Epithelial cell of esophagus (primary cell): ENCODE results near the gene COG2.

ENCODE experiments used
- DNase-seq: peaks from one replicate; pipeline ENCODE4 v3.0.0; 2010; ENCODE audit warnings: low read depth
- H3K4me3 ChIP-seq: 2 replicates; pipeline ENCODE4 v1.5.1; 2011; ENCODE audit warnings: mild to moderate bottlenecking, low read length, control low read depth
- TF ChIP-seq, protein P1 (sequence below): IDR thresholded peaks from 2 replicates; pipeline ENCODE4 v1.5.1; 2011; ENCODE audit warnings: low read depth, mild to moderate bottlenecking, low read length, control low read depth, inconsistent platforms; ENCODE audit not compliant: insufficient read depth; ENCODE audit errors: missing control alignments

The COG2 gene

DNA sequence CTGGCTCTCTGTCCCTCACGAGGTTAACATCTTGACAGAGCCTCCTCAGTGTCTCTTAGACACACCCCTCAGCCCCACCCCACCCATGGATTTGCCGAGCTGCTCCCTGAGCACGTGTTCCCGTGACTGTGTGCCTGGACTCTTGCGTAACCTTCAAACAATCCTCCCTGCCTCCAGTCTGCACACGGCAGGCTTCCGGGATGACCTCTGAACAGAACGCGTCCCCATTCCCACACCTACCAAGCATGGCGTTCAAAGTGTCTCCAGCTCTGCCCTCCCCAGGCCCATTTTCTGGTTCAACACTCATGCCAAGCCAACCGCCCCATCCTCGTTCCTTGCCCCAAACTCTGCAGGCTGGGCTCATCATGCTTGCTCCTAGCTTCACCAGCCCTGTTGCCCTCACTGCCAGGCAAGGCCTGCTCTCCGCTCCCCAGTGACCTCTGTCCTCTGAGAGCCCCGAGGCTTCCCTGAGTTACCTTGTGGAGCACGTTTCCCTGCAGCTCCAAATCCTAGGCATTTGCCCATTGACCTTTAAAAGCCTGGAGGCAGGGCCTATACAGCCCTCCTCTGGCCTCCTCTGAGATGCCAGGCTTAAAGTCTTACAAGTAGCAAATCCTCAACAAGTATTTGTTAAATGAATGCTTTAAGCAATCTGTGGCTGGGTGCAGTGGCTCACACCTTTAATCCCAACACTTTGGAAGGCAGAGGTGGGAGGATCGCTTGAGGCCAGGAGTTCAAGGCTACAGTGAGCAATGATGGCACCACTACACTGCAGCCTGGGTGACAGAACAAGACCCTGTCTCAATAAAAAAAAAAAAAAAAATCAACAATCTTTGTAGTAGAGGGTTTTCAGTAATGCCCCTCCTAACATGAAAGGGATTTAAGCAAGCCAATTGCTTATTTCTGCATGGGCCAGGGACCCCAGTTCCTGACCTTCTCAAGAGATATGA is 66.6 kb downstream of the COG2 start:
- TF ChIP-seq, protein P1, sequence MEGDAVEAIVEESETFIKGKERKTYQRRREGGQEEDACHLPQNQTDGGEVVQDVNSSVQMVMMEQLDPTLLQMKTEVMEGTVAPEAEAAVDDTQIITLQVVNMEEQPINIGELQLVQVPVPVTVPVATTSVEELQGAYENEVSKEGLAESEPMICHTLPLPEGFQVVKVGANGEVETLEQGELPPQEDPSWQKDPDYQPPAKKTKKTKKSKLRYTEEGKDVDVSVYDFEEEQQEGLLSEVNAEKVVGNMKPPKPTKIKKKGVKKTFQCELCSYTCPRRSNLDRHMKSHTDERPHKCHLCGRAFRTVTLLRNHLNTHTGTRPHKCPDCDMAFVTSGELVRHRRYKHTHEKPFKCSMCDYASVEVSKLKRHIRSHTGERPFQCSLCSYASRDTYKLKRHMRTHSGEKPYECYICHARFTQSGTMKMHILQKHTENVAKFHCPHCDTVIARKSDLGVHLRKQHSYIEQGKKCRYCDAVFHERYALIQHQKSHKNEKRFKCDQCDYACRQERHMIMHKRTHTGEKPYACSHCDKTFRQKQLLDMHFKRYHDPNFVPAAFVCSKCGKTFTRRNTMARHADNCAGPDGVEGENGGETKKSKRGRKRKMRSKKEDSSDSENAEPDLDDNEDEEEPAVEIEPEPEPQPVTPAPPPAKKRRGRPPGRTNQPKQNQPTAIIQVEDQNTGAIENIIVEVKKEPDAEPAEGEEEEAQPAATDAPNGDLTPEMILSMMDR, result no peak
- H3K4me3 ChIP-seq, result no peak overlapping the region
- DNase-seq, result peak; percentile 31

DNA sequence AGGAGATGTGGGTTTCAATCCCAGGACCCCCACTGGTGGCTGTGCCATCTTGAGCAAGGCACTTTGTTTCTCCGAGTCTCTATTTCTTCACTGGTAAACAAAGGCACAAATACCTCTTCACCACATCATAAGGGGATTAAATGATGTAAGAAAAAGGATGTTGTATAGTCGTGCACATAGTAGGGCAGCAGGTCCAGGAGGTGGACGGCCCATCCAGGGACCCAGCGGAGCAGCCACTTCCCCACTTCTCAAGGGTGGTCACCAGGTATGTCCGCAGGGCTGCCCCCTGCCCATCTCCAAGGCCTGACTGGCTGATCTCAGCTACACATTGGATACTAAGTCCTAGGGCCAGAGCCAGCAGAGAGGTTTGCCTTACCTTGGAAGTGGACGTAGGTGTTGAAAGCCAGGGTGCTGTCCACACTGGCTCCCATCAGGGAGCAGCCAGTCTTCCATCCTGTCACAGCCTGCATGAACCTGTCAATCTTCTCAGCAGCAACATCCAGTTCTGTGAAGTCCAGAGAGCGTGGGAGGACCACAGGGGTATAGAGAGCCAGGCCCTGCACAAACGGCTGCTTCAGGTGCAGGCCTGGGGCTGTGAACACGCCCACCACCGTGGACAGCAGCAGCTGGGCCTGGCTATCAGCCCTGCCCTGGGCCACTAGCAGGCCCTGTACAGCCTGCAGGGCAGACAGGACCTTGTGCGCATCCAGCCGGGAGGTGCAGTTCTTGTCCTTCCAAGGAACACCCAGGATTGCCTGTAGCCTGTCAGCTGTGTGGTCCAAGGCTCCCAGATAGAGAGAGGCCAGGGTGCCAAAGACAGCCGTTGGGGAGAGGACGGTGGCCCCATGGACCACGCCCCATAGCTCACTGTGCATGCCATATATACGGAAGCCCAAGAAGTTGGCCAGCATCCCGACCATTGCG is 67.6 kb downstream of the COG2 start:
- TF ChIP-seq, protein P1, result no peak
- DNase-seq, result no peak
- no peak overlapping the region for H3K4me3 ChIP-seq

DNA sequence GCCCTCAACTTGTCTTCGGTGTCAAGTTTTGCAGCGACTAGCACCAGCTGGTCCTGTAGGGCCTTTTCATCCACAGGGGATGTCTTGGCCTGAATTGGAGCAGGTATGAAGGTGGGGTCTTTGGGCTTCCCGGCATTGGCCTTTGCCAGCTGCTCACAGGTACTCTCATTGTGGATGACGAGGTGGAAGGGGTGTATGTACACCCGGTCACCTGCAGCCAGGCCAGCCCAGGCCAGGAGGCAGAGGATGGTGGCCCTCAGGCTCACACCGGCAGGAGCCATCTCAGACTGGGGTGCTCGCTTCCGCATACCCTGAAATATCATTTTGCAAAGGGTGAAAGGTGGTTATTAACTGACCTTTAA is 68.2 kb downstream of the COG2 start:
- no peak for DNase-seq
- no peak overlapping the region for H3K4me3 ChIP-seq
- TF ChIP-seq, protein P1, result no peak

DNA sequence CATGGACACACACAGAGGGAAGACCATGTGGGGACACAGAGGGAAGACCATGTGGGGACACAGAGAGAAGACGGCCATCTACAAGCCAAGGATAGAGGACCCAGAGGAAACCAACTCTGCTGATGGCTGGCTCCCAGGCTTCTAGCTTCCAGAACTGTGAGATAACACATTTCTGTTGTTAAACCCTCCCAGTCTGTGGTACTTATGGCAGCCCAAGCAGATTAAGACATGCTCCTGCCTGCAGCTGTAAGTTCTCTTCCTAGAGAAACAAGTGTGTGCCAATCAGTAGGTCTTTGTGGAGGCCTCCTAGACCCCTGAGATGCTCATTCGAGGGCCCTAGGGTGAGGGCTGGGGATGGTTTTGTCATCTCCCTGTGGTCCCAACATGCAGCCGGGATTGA is 69.0 kb downstream of the COG2 start:
- TF ChIP-seq, protein P1, result no peak
- DNase-seq, result peak; percentile 9
- H3K4me3 ChIP-seq, result no peak overlapping the region

DNA sequence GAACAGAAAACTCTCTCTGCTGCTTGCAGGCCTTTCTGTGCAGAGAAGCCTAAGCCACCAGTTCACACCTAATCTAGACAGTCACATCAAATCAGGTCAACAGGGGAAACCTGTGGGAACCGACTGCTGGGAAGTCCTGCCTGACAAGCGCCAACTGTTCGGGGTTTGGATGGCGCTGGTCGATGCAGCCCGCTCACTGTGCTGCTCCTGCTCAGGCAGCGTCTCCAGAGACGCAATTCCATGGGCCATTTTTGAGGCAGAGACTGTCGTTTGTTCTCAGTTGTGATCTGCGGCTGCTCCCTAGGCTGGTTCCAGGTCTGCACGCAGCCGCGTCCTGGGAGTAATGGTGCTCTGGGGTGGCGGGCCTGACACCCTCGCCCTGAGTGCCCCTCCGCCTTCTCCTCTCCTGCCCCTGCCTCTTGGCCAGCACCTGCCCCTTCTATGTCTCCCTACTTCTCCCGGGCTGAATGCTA is 70.2 kb downstream of the COG2 start:
- no peak overlapping the region for H3K4me3 ChIP-seq
- TF ChIP-seq, protein P1, result no peak
- DNase-seq, result no peak

DNA sequence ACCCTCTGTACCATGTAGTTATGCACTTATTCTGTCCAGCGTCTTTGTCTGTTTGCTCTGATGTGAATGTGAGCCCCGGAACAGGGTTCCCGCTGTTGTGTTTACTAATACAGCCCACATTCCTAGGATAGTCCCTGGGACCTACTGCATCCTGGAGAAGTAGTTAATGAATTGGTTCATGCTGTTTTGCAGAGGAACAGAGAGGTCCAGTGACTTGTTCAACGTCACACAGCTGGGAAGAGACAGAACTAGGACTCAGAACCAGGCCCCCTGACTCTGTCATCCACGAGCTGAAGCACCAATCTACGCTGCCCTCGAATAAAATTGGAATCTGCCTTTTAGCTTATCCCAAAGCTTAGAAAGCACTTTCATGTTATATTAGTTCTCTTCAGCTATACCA is 70.9 kb downstream of the COG2 start:
- no peak overlapping the region for H3K4me3 ChIP-seq
- no peak for DNase-seq
- TF ChIP-seq, protein P1, result no peak
